HCT116 (cell line): ENCODE measurements around the gene PHKA2. TPM values are rescaled to one million over a fixed set of nuclear protein-coding genes. Genes with fewer than 3 reads are reported as not detected.

ENCODE experiments used
- ATAC-seq: fragments of 200-7000 bp; cut with Tn5 transposase; 2 replicates; pipeline ENCODE4 v1.9.1; 2020; ENCODE audit warnings: mild to moderate bottlenecking, moderate library complexity
- BruUV-seq: library from RNA; stranded (reverse); fragments of 400-500 nt; replicated peaks from 2 replicates; lab custom pipeline; 2021; lab: Mats Ljungman, UMichigan
- CTCF ChIA-PET: fragments of 300-600 bp; sonication (Branson Sonifier 250); formaldehyde crosslinking; loops from one replicate; lab custom pipeline; 2021; ENCODE audit warnings: antibody characterized with exemption; lab: Charles Lee
- POLR2A ChIA-PET: fragments of 300-600, 350-600 bp; sonication (Branson Sonifier 250); formaldehyde crosslinking; loops from one replicate; lab custom pipeline; 2021; ENCODE audit warnings: antibody characterized with exemption; lab: Charles Lee
- RAD21 ChIA-PET, 2 experiments: fragments of 300-600 bp; sonication (Branson Sonifier 250); formaldehyde crosslinking; loops; one replicate each; lab custom pipeline; 2023; ENCODE audit warnings: low total read pairs in 2 of 2; ENCODE audit not compliant: uncharacterized antibody in 2 of 2, unreplicated experiment in 2 of 2, low non-redundant PET in 1 of 2; lab: Charles Lee
- DNase-seq: peaks from one replicate; pipeline ENCODE4 v3.0.0-alpha.2; 2010; ENCODE audit warnings: low read depth, low spot score
- H2AFZ ChIP-seq: fragments of 200-600 bp; shearing (Covaris generic), sonication (generic); 2 replicates; pipeline ENCODE4 v1.6.1; 2017; ENCODE audit warnings: low read depth, mixed run types, mixed read lengths, antibody characterized with exemption, low read length; ENCODE audit not compliant: poor library complexity, severe bottlenecking
- H3K27ac ChIP-seq: 2 replicates; pipeline ENCODE4 v1.5.1; 2012; ENCODE audit warnings: low read depth, low read length
- H3K27me3 ChIP-seq: fragments of 200-600 bp; sonication (generic); 2 replicates; pipeline ENCODE4 v1.6.1; 2016; ENCODE audit warnings: mixed run types, low read length, mixed read lengths; ENCODE audit not compliant: insufficient read depth
- H3K36me3 ChIP-seq, 2 experiments: fragments of 200-500 bp in 1 of 2; fragments of 200-600 bp in 1 of 2; sonication (Bioruptor generic) in 1 of 2; sonication (generic) in 1 of 2; 2 replicates each; pipeline versions ENCODE4 v1.5.1 to v1.6.1; 2014 to 2016; ENCODE audit warnings: low read length in 2 of 2, inconsistent platforms in 1 of 2, mixed read lengths in 1 of 2, mixed run types in 1 of 2; ENCODE audit not compliant: insufficient read depth in 2 of 2, control insufficient read depth in 1 of 2
- H3K4me1 ChIP-seq, 2 experiments: fragments of 200-600 bp in 1 of 2; sonication (generic) in 1 of 2; 2 replicates each; pipeline versions ENCODE4 v1.5.1 to v1.6.1; 2012 to 2017; ENCODE audit warnings: low read length in 2 of 2, inconsistent platforms in 1 of 2, mild to moderate bottlenecking in 1 of 2, mixed read lengths in 1 of 2, mixed run types in 1 of 2, moderate library complexity in 1 of 2; ENCODE audit not compliant: insufficient read depth in 2 of 2, control insufficient read depth in 1 of 2
- H3K4me2 ChIP-seq: fragments of 200-600 bp; sonication (generic); 2 replicates; pipeline ENCODE4 v1.6.1; 2017; ENCODE audit warnings: mixed run types, low read length, mixed read lengths
- H3K4me3 ChIP-seq, 2 experiments: fragments of 200-600 bp in 1 of 2; sonication (generic) in 1 of 2; replicated peaks in 1 of 2; 2 replicates each; pipeline ENCODE4 v1.5.1; 2011 to 2016; ENCODE audit warnings: low read length in 2 of 2, control low read depth in 1 of 2, low read depth in 1 of 2, mild to moderate bottlenecking in 1 of 2, mixed read lengths in 1 of 2, mixed run types in 1 of 2
- H3K79me2 ChIP-seq: fragments of 200-600 bp; sonication (generic); 2 replicates; pipeline ENCODE4 v1.6.1; 2017; ENCODE audit warnings: mild to moderate bottlenecking, mixed run types, low read length, moderate library complexity, mixed read lengths; ENCODE audit not compliant: insufficient read depth
- H3K9ac ChIP-seq: fragments of 200-600 bp; sonication (generic); 2 replicates; pipeline ENCODE4 v1.6.1; 2016; ENCODE audit warnings: low read length, mixed read lengths
- H3K9me2 ChIP-seq: fragments of 200-600 bp; sonication (generic), shearing (Covaris generic); 2 replicates; pipeline ENCODE4 v1.6.1; 2017; ENCODE audit warnings: mixed run types, mild to moderate bottlenecking, moderate library complexity; ENCODE audit not compliant: insufficient read depth
- H3K9me3 ChIP-seq, 2 experiments: fragments of 200-500 bp in 1 of 2; fragments of 200-600 bp in 1 of 2; sonication (Bioruptor generic) in 1 of 2; sonication (generic) in 1 of 2; 2 replicates each; pipeline ENCODE4 v1.6.1; 2014 to 2017; ENCODE audit warnings: low read length in 2 of 2, mixed read lengths in 2 of 2, inconsistent platforms in 1 of 2, low read depth in 1 of 2, mild to moderate bottlenecking in 1 of 2, mixed run types in 1 of 2, moderate library complexity in 1 of 2; ENCODE audit not compliant: control insufficient read depth in 1 of 2, insufficient read depth in 1 of 2
- H4K20me1 ChIP-seq: fragments of 200-600 bp; sonication (generic), shearing (Covaris generic); 2 replicates; pipeline ENCODE4 v1.6.1; 2017; ENCODE audit warnings: mixed run types, mild to moderate bottlenecking, moderate library complexity; ENCODE audit not compliant: insufficient read depth
- CEBPB ChIP-seq: IDR thresholded peaks from 2 replicates; pipeline ENCODE4 v1.6.1; 2012; ENCODE audit warnings: low read depth
- EGR1 ChIP-seq: IDR thresholded peaks from 2 replicates; pipeline ENCODE4 v1.6.1; 2012; ENCODE audit warnings: low read depth
- ELF1 ChIP-seq: IDR thresholded peaks from 2 replicates; pipeline ENCODE4 v1.6.1; 2012; ENCODE audit warnings: low read depth, borderline replicate concordance
- EZH2phosphoT487 ChIP-seq: fragments of 200-600 bp; IDR thresholded peaks from 2 replicates; pipeline ENCODE4 v1.6.1; 2018; ENCODE audit warnings: antibody characterized with exemption, borderline replicate concordance
- FOSL1 ChIP-seq: IDR thresholded peaks from 2 replicates; pipeline ENCODE4 v1.6.1; 2012; ENCODE audit warnings: low read depth
- POLR2A ChIP-seq: IDR thresholded peaks from 2 replicates; pipeline ENCODE4 v1.7.0; 2011; ENCODE audit warnings: borderline replicate concordance; ENCODE audit not compliant: insufficient read depth, insufficient read length; ENCODE audit errors: extremely low read depth
- POLR2AphosphoS5 ChIP-seq: IDR thresholded peaks from 2 replicates; pipeline ENCODE4 v1.6.1; 2011; ENCODE audit warnings: mild to moderate bottlenecking, low read depth, low read length, moderate library complexity
- SIN3A ChIP-seq: IDR thresholded peaks from 2 replicates; pipeline ENCODE4 v1.6.1; 2012; ENCODE audit warnings: low read depth
- SRF ChIP-seq: IDR thresholded peaks from 2 replicates; pipeline ENCODE4 v1.6.1; 2012; ENCODE audit warnings: low read depth
- TCF7L2 ChIP-seq: IDR thresholded peaks from 2 replicates; pipeline ENCODE4 v1.7.0; 2011; ENCODE audit warnings: borderline replicate concordance, inconsistent platforms; ENCODE audit not compliant: insufficient read depth, insufficient read length; ENCODE audit errors: extremely low read depth
- YY1 ChIP-seq: IDR thresholded peaks from 2 replicates; pipeline ENCODE4 v1.6.1; 2011; ENCODE audit warnings: low read length, low read depth, moderate library complexity, mild to moderate bottlenecking; ENCODE audit not compliant: insufficient replicate concordance; ENCODE audit errors: extremely low read depth
- ZFX ChIP-seq: fragments of 450-650 bp; IDR thresholded peaks from 2 replicates; pipeline ENCODE4 v1.6.1; 2017
- ZNF274 ChIP-seq: fragments of 200-500 bp; sonication (Bioruptor generic); IDR thresholded peaks from 2 replicates; pipeline ENCODE4 v1.6.1; 2014; ENCODE audit warnings: mild to moderate bottlenecking, low read depth, low read length, inconsistent platforms
- intact Hi-C: fragments of 100-400 bp; cut with micrococcal nuclease; formaldehyde crosslinking; loops from 2 replicates; pipeline ENCODE4 v1.10.0; 2022
- total RNA-seq: library from RNA; stranded (reverse); gene quantifications from one replicate; pipeline ENCODE4 v1.2.1, GENCODE V29; 2021; ENCODE audit not compliant: unreplicated experiment
- TF ChIP-seq, protein P1 (sequence below): IDR thresholded peaks from 2 replicates; pipeline ENCODE4 v1.6.1; 2012
- TF ChIP-seq, protein P2 (sequence below), 3 experiments: fragments of 200-600 bp in 1 of 3; sonication (generic) in 1 of 3; IDR thresholded peaks in 2 of 3; conservative IDR thresholded peaks in 1 of 3; 2 replicates each; pipeline ENCODE4 v1.5.1; 2012 to 2017; ENCODE audit warnings: low read depth in 2 of 3, low read length in 2 of 3, antibody characterized with exemption in 1 of 3, borderline replicate concordance in 1 of 3, control low read depth in 1 of 3, mild to moderate bottlenecking in 1 of 3, mixed read lengths in 1 of 3, mixed run types in 1 of 3, moderate library complexity in 1 of 3; ENCODE audit not compliant: insufficient read depth in 1 of 3
- TF ChIP-seq, protein P3 (sequence below): IDR thresholded peaks from 2 replicates; pipeline ENCODE4 v1.6.1; 2012; ENCODE audit warnings: low read depth
- TF ChIP-seq, protein P4 (sequence below): IDR thresholded peaks from 2 replicates; pipeline ENCODE4 v1.6.1; 2011; ENCODE audit warnings: mild to moderate bottlenecking, low read length, moderate library complexity; ENCODE audit not compliant: insufficient replicate concordance; ENCODE audit errors: extremely low read depth

PHKA2 gene
- total RNA-seq, 1 experiment from 2014 or later = 23.8 TPM

DNA sequence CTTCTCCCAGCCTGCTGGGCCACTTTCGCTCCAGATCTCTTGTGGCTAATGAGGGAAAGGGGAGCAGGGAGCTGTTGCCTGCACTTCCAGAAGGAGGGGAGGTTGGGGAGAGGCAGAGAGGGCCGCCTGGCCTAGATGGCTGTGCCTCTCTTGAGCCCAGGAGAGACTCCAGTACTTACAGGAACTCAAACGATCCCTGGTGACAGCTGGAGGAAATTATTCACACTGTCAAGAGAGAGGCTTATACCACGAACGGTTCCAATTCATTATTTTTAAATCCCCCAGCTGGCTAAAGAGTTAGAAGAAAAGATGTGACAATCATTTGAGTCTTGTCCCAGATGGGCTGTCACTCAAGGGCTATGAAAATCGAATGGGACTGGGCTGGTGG is 96.1 kb downstream of the PHKA2 start:
- CTCF ChIA-PET = interaction anchor here (2.4 kb wide), 1 partner anchor 477 kb away, joined by 15 read pairs; no protein-coding TSS in a partner anchor
- Histone ChIP-seq H3K4me3 (no peak overlapping the region), H3K9me2 (no peaks in the 10 kb centered on the region), H3K9ac (no peak overlapping the region), H3K27ac (no peak overlapping the region), H2AFZ (no peak overlapping the region), H3K36me3 (no peaks in the 10 kb centered on the region), H3K79me2 (no peaks in the 10 kb centered on the region), H3K4me1 (peaks cover 12 to 21% of the 10 kb centered on the region in 2 experiments), H3K9me3 (no peaks in the 10 kb centered on the region), H3K4me2 (no peak overlapping the region), H4K20me1 (no peaks in the 10 kb centered on the region), H3K27me3 (no peaks in the 10 kb centered on the region)
- RAD21 ChIA-PET = no interaction called here
- intact Hi-C loops = loop anchor here (5.0 kb wide), 2 partner anchors 211 to 496 kb away; no protein-coding TSS in a partner anchor
- TF ChIP-seq, protein P1, sequence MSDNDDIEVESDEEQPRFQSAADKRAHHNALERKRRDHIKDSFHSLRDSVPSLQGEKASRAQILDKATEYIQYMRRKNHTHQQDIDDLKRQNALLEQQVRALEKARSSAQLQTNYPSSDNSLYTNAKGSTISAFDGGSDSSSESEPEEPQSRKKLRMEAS = no peak
- TF ChIP-seq, protein P2, sequence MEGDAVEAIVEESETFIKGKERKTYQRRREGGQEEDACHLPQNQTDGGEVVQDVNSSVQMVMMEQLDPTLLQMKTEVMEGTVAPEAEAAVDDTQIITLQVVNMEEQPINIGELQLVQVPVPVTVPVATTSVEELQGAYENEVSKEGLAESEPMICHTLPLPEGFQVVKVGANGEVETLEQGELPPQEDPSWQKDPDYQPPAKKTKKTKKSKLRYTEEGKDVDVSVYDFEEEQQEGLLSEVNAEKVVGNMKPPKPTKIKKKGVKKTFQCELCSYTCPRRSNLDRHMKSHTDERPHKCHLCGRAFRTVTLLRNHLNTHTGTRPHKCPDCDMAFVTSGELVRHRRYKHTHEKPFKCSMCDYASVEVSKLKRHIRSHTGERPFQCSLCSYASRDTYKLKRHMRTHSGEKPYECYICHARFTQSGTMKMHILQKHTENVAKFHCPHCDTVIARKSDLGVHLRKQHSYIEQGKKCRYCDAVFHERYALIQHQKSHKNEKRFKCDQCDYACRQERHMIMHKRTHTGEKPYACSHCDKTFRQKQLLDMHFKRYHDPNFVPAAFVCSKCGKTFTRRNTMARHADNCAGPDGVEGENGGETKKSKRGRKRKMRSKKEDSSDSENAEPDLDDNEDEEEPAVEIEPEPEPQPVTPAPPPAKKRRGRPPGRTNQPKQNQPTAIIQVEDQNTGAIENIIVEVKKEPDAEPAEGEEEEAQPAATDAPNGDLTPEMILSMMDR (IDR thresholded peaks at IDR 0.05 in 2 of 3, conservative IDR thresholded peaks at IDR 0.05 in 1 of 3; ENCODE audit: borderline replicate concordance in 1 of 3, insufficient read depth in 1 of 3, low read depth in 2 of 3, low read length in 2 of 3) = no peak
- TF ChIP-seq EGR1 (no peak), ZNF274 (no peak), SRF (no peak), POLR2AphosphoS5 (no peak), ELF1 (no peak), FOSL1 (no peak), TCF7L2 (no peak), EZH2phosphoT487 (no peak), ZFX (no peak), CEBPB (no peak), YY1 (no peak), SIN3A (no peak), POLR2A (no peak)
- TF ChIP-seq, protein P3, sequence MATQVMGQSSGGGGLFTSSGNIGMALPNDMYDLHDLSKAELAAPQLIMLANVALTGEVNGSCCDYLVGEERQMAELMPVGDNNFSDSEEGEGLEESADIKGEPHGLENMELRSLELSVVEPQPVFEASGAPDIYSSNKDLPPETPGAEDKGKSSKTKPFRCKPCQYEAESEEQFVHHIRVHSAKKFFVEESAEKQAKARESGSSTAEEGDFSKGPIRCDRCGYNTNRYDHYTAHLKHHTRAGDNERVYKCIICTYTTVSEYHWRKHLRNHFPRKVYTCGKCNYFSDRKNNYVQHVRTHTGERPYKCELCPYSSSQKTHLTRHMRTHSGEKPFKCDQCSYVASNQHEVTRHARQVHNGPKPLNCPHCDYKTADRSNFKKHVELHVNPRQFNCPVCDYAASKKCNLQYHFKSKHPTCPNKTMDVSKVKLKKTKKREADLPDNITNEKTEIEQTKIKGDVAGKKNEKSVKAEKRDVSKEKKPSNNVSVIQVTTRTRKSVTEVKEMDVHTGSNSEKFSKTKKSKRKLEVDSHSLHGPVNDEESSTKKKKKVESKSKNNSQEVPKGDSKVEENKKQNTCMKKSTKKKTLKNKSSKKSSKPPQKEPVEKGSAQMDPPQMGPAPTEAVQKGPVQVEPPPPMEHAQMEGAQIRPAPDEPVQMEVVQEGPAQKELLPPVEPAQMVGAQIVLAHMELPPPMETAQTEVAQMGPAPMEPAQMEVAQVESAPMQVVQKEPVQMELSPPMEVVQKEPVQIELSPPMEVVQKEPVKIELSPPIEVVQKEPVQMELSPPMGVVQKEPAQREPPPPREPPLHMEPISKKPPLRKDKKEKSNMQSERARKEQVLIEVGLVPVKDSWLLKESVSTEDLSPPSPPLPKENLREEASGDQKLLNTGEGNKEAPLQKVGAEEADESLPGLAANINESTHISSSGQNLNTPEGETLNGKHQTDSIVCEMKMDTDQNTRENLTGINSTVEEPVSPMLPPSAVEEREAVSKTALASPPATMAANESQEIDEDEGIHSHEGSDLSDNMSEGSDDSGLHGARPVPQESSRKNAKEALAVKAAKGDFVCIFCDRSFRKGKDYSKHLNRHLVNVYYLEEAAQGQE = no peak
- TF ChIP-seq, protein P4, sequence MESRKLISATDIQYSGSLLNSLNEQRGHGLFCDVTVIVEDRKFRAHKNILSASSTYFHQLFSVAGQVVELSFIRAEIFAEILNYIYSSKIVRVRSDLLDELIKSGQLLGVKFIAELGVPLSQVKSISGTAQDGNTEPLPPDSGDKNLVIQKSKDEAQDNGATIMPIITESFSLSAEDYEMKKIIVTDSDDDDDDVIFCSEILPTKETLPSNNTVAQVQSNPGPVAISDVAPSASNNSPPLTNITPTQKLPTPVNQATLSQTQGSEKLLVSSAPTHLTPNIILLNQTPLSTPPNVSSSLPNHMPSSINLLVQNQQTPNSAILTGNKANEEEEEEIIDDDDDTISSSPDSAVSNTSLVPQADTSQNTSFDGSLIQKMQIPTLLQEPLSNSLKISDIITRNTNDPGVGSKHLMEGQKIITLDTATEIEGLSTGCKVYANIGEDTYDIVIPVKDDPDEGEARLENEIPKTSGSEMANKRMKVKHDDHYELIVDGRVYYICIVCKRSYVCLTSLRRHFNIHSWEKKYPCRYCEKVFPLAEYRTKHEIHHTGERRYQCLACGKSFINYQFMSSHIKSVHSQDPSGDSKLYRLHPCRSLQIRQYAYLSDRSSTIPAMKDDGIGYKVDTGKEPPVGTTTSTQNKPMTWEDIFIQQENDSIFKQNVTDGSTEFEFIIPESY = no peak
- ATAC-seq = no peak
- no TSS peak for BruUV-seq
- POLR2A ChIA-PET = interaction anchor here (1.4 kb wide), 1 partner anchor 478 kb away, joined by 4 read pairs; no protein-coding TSS in a partner anchor
- DNase-seq = no peak
